Sigmoid colon (tissue), 7 donors: Measurements from ENCODE around the gene PLD2. TPM values are rescaled to one million over a fixed set of nuclear protein-coding genes. Genes with fewer than 3 reads are reported as not detected.
A peak's percentile ranks its signal among the peaks of the same experiment; 100 is the strongest.

Experiments used
- DNase-seq: peaks from one replicate; pipeline ENCODE4 v3.0.0-alpha.2; 2019
- H3K27ac ChIP-seq, 4 donors: fragments of 200-600 bp; sonication (generic); one replicate each; pipeline ENCODE4 v1.5.1; 2016 to 2019; ENCODE audit warnings: mild to moderate bottlenecking in 1 of 4
- H3K27me3 ChIP-seq, 3 donors: fragments of 200-600 bp; sonication (generic); one replicate each; pipeline ENCODE4 v1.5.1; 2019; ENCODE audit warnings: mild to moderate bottlenecking in 1 of 3
- H3K36me3 ChIP-seq, 4 donors: fragments of 200-600 bp; sonication (generic); one replicate each; pipeline ENCODE4 v1.5.1; 2016 to 2019
- H3K4me1 ChIP-seq, 4 donors: fragments of 200-600 bp; sonication (generic); one replicate each; pipeline ENCODE4 v1.5.1; 2017 to 2019
- H3K4me3 ChIP-seq, 4 donors: fragments of 200-600 bp; sonication (generic); one replicate each; pipeline ENCODE4 v1.5.1; 2017 to 2019; ENCODE audit warnings: mild to moderate bottlenecking in 2 of 4, moderate library complexity in 1 of 4
- H3K9me3 ChIP-seq, 4 donors: fragments of 200-600 bp in 3 of 4; sonication (generic) in 3 of 4; one replicate each; pipeline versions ENCODE4 v1.5.1 to v1.6.1; 2013 to 2019
- CTCF ChIP-seq, 4 experiments: fragments of 450-650 bp in 3 of 4; fragments of 200-600 bp in 1 of 4; IDR thresholded peaks; one replicate each; pipeline ENCODE4 v1.5.1; 2016 to 2019; ENCODE audit warnings: antibody characterized with exemption in 4 of 4, mild to moderate bottlenecking in 3 of 4, moderate library complexity in 2 of 4
- EP300 ChIP-seq, 4 donors: sonication (generic); formaldehyde crosslinking; IDR thresholded peaks; one replicate each; pipeline ENCODE4 v1.6.1; 2017; ENCODE audit warnings: antibody characterized with exemption in 4 of 4
- POLR2A ChIP-seq, 2 donors: fragments of 450-650 bp; IDR thresholded peaks; one replicate each; pipeline ENCODE4 v1.6.1; 2016; ENCODE audit warnings: antibody characterized with exemption in 2 of 2, mild to moderate bottlenecking in 2 of 2, moderate library complexity in 2 of 2
- POLR2AphosphoS5 ChIP-seq, 4 donors: sonication (generic); formaldehyde crosslinking; IDR thresholded peaks; one replicate each; pipeline ENCODE4 v1.6.1; 2017; ENCODE audit warnings: antibody characterized with exemption in 4 of 4
- WGBS, 2 donors: extraction: QIAGEN DNeasy Blood & Tissue Kit; methylation state at CpG; one replicate each; pipeline ENCODE4 v1.1.7; 2013; 5-methylcytosine and 5-hydroxymethylcytosine counted together
- intact Hi-C: fragments of 100-400 bp; cut with DNase I; formaldehyde crosslinking; loops from one replicate; pipeline ENCODE4 v1.15.1; 2023
- polyA plus RNA-seq, 3 donors: library from polyadenylated mRNA; stranded (reverse); fragments of 200-250 nt; gene quantifications; one replicate each; pipeline ENCODE4 v1.2.3, GENCODE V29; 2013
- total RNA-seq, 4 donors: library from RNA; depleted of rRNA; stranded (reverse); fragments of >200 nt; gene quantifications; one replicate each; pipeline ENCODE4 v1.1.0, GENCODE V29; 2016
- donor health status: healthy with polysubstance abuse.
- donor health status: Bipolar disorder and iron deficiency.
- donor health status: healthy.

The PLD2 gene
- total and polyA plus RNA-seq, 7 donors, result 6.0 to 20.5 (median 12.1) TPM

GRCh38 chr17:4785311-4786105 is 21.4 kb upstream of the PLD2 start:
- H3K36me3 ChIP-seq, result no peaks in the 10 kb centered on the region
- intact Hi-C loops, result loop anchor here (2.0 to 5.0 kb wide), 3 partner anchors 47 to 202 kb away; partner anchors contain the start of genes ARRB2, CAMTA2, CXCL16 and ZMYND15
- no peak overlapping the region for H3K27ac ChIP-seq
- H3K27me3 ChIP-seq, result peaks cover 9 to 55% (median 18%) of the 10 kb centered on the region in 3 donors
- peaks cover 0 to 47% (median 41%) of the 10 kb centered on the region in 4 donors for H3K4me1 ChIP-seq
- no peak for TF ChIP-seq POLR2AphosphoS5 (IDR thresholded peaks at IDR 0.05)
- no peak for TF ChIP-seq EP300 (IDR thresholded peaks at IDR 0.05)
- TF ChIP-seq CTCF (IDR thresholded peaks at IDR 0.05), result no peak
- no peak for TF ChIP-seq POLR2A (IDR thresholded peaks at IDR 0.05)
- DNase-seq, result no peak
- H3K4me3 ChIP-seq, result peak overlapping the region; percentile 0 to 44 (median 34)
- 10 to 38% methylated on average over 61 of the region's 61 CpGs for WGBS, 2 donors
- no peaks in the 10 kb centered on the region for H3K9me3 ChIP-seq

- DNase-seq, result peak; percentile 74
- Histone ChIP-seq H3K4me1 (peaks cover 0 to 50% (median 45%) of the 10 kb centered on the region in 4 donors), H3K27ac (peak within 1 kb of the TSS in 3 of 4 donors; percentile 21 to 54 (median 27)), H3K4me3 (peak within 1 kb of the TSS; percentile 0 to 44 (median 34)), H3K27me3 (peaks cover 9 to 49% (median 18%) of the 10 kb centered on the region in 3 donors), H3K9me3 (no peaks in the 10 kb centered on the region), H3K36me3 (no peaks in the 10 kb centered on the region)
- 10 to 24% methylated on average over 24 of the region's 24 CpGs for WGBS, 2 donors
- TF ChIP-seq POLR2A (IDR thresholded peaks at IDR 0.05) (no peak), POLR2AphosphoS5 (IDR thresholded peaks at IDR 0.05) (peak in 1 of 4 donors; percentile 20), EP300 (IDR thresholded peaks at IDR 0.05) (no peak)
- intact Hi-C loops, result loop anchor here (2.0 to 5.0 kb wide), 3 partner anchors 47 to 201 kb away; partner anchors contain the start of genes ARRB2, CAMTA2, CXCL16 and ZMYND15
These were observed 20.8 kb upstream of the PLD2 start, which contains the start of gene VMO1 for GRCh38 chr17:4786106-4786511. TSS of gene VMO1 (minus strand) at chr17:4786364. CDS start at chr17:4786352, 12 bp downstream.

GRCh38 chr17:4786516-4786915 is 20.4 kb upstream of the PLD2 start:
- no peak for TF ChIP-seq POLR2A (IDR thresholded peaks at IDR 0.05)
- no peak for TF ChIP-seq POLR2AphosphoS5 (IDR thresholded peaks at IDR 0.05)
- no peak for TF ChIP-seq CTCF (IDR thresholded peaks at IDR 0.05)
- no peak for TF ChIP-seq EP300 (IDR thresholded peaks at IDR 0.05)
- H3K4me3 ChIP-seq, result peak overlapping the region in 3 of 4 donors; percentile 26 to 44 (median 41)
- peak overlapping the region in 1 of 4 donors; percentile 27 for H3K27ac ChIP-seq

GRCh38 chr17:4788159-4788806 is 18.7 kb upstream of the PLD2 start:
- H3K36me3 ChIP-seq, result no peaks in the 10 kb centered on the region
- peaks cover 0 to 50% (median 45%) of the 10 kb centered on the region in 4 donors for H3K4me1 ChIP-seq
- 57 to 75% methylated on average over 14 of the region's 14 CpGs for WGBS, 2 donors
- peak overlapping the region in 2 of 4 donors; percentile 96 to 99 for H3K27ac ChIP-seq
- peak overlapping the region in 1 of 4 donors; percentile 76 for H3K4me3 ChIP-seq
- H3K27me3 ChIP-seq, result peaks cover 0 to 27% (median 0%) of the 10 kb centered on the region in 3 donors
- no peaks in the 10 kb centered on the region for H3K9me3 ChIP-seq
- no peak for DNase-seq
- no peak for TF ChIP-seq EP300 (IDR thresholded peaks at IDR 0.05)
- no peak for TF ChIP-seq CTCF (IDR thresholded peaks at IDR 0.05)
- TF ChIP-seq POLR2A (IDR thresholded peaks at IDR 0.05), result no peak
- TF ChIP-seq POLR2AphosphoS5 (IDR thresholded peaks at IDR 0.05), result no peak
- intact Hi-C loops, result loop anchor here (5.0 kb wide), 1 partner anchor 199 kb away; the partner anchor contains the start of gene CAMTA2

More at GRCh38 chr17:4786516-4786915, 20.4 kb upstream of the PLD2 start:
- H3K27me3 ChIP-seq, result peaks cover 7 to 45% (median 17%) of the 10 kb centered on the region in 3 donors
- H3K9me3 ChIP-seq, result no peaks in the 10 kb centered on the region
- DNase-seq, result no peak
- no peaks in the 10 kb centered on the region for H3K36me3 ChIP-seq
- peaks cover 0 to 50% (median 45%) of the 10 kb centered on the region in 4 donors for H3K4me1 ChIP-seq
- WGBS, 2 donors, result 17 to 22% methylated on average over 6 of the region's 6 CpGs
- intact Hi-C loops, result loop anchor here (2.0 to 5.0 kb wide), 3 partner anchors 48 to 201 kb away; partner anchors contain the start of genes ARRB2, CAMTA2, CXCL16 and ZMYND15
